SH-SY5Y (cell line): ENCODE data around the gene ST3GAL5.

ENCODE experiments used
- GATA2 ChIP-seq: IDR thresholded peaks from 2 replicates; pipeline ENCODE4 v1.6.1; 2011; ENCODE audit warnings: mild to moderate bottlenecking, low read depth, low read length
- GATA3 ChIP-seq: IDR thresholded peaks from 2 replicates; pipeline ENCODE4 v1.6.1; 2011; ENCODE audit warnings: low read depth, mild to moderate bottlenecking, low read length, moderate library complexity

Gene ST3GAL5

DNA sequence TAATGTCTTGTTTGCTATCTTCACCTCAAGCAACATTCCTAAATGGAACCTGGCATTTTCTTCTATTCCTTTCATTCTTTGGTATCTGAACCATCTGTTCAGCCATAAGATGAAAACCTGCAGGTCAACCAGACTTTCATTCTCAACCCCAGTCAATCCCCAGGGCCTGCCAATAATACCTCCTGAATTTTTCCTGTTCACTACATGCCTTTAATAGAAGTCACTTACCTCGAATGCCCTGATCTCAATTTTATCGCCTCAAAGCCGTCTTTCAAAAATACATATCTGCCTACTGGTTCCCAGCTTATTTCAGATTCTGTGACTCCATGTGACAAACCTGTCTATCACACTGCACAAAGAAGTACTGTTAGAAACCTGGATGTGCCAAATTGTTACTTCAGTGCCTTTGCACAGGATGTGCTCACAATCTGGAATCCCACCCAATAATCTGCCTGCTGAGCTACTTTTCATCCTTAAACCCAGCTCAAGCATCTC, 22.6 kb downstream of the ST3GAL5 start:
- TF ChIP-seq GATA2: no peak
- no peak for TF ChIP-seq GATA3

DNA sequence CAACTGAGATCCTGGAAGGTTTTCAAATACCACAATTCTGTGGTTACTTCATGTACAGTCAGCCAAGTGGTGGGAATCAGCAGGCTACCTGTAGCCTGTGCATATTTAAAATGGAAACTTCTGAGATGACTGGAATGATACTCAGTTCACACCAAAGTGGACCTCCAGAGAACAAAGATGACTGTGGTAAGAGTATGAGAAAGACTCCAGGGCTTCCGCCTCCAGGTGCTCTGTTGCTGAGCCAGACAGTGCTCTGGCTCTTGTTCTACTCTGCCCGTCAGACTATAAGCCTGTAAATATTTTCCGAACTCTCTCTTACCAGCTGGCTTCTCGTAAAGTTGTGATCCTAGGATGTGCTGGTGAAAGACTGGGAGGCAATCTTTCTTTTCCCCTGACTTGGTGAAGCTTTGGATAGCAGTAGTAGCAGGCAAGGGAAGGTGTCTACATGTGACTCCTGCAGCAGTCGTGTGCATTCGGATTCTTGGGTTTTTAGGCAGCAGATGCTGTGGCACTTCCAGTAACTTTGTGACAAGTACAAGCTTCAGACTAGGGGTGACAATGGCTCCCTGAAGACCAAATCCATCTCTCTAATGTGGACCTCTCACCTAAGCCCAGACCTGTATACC, 23.1 kb downstream of the ST3GAL5 start:
- TF ChIP-seq GATA3 (no peak), GATA2 (no peak)

DNA sequence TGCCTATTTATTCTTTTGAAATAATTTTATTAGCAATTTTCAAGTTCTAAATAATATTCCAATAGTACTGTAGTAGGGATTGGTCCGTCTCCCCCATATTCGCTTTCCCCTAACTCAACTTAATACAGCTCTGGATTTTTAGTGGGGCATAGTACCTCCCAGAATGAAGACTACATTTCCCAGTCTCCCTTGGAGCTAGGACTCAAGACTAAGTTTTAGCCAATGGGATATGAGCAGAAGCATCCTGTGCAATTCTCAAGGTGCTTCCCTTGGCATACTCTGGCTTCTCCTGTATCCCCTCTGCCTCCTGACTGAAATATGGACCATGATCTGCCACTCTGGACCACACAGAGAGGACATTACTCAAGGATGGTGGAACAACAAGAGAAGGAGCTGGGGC, 24.1 kb downstream of the ST3GAL5 start:
- TF ChIP-seq GATA2: no peak
- no peak for TF ChIP-seq GATA3

DNA sequence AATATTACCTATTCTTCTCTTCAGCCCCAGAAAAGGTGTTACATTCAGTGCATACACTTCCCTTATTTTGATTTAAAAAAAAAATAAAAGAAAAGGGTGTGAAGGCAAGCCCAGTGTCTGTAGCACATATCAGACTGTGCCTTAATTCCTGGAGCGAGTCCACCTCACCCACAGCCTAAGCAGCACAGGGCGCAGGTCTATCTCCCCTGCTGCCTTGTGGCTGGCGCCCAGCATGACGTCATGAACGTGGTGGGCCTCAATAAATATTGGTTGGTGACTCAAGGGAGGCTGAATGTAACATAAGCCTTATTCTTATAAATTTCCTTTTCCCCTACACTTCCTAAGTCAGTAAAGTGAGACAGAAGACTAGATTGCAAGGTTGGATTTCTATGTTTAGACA, 26.4 kb downstream of the ST3GAL5 start:
- TF ChIP-seq GATA2 (no peak), GATA3 (no peak)

DNA sequence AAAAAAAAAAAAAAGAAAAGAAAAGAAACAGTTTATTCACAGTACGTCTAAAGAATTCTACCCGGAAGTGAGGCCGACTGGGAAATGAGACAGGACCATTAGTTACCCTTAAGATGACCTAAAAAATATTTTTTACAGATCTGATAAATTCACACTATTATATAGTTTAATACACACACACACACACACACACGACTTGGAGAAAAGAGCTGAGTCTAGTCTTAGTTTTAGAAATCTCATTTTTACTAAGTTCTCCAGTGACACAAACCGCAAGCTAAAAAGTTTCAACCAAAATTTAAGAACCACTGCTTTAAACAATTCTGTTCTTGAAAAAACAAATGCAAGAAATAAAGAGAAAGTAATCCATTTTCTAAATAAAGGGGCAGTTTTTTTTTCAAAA, 27.1 kb downstream of the ST3GAL5 start:
- TF ChIP-seq GATA3: no peak
- no peak for TF ChIP-seq GATA2

DNA sequence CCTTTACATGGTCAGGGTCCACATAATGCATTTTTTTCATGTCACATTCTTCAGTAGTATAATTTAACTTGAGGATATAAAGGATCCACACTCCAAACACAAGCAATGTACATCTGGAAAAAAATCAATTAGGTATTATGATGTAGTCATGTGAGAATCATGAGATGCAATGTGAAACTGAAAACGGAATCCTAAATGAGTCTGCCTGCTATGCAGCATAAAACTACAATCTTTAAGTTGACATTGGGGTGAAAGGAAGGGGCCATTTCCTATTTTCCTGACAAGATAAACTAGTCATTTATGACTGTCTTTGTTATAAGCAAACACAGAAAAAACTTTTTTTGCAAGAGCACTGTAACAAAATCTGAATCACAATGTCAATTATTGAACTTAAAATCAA, 27.6 kb downstream of the ST3GAL5 start:
- no peak for TF ChIP-seq GATA3
- no peak for TF ChIP-seq GATA2

DNA sequence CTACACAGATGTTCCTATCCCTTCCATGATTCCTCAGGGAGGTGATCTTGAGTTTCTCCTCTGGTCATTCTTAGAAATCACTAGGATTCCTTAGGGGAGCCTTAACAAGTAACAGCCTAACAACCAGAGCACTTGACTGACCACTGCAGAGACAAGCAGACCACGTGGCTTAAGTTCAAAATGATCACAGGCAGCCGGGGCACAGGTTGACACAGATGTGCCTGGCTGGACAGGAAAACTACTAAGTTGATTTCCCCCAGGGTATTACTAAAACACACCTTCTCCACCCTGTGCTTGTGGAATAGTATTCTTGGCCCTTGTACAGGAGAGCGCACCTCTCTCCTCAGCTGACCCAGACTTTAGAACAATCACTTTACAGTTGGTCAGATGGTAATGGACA, 29.9 kb downstream of the ST3GAL5 start:
- TF ChIP-seq GATA3 (no peak), GATA2 (no peak)

DNA sequence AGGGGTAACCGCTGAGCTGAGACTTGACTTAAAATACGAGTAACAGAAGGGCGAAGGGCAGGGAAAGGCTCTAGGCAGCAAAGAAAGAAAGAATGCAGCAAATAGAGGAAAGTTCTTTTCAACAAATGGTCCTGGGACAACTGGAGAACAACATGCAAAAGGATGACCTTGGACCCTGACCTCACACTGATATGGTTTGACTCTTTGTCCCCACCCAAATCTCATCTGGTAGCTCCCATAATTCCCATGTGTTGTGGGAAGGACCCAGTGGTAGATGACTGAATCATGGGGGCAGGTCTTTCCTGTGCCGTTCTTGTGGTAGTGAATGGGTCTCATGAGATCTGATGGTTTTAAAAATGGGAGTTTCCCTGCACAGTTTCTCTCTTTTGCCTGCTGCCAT, 33.9 kb downstream of the ST3GAL5 start:
- no peak for TF ChIP-seq GATA3
- no peak for TF ChIP-seq GATA2

DNA sequence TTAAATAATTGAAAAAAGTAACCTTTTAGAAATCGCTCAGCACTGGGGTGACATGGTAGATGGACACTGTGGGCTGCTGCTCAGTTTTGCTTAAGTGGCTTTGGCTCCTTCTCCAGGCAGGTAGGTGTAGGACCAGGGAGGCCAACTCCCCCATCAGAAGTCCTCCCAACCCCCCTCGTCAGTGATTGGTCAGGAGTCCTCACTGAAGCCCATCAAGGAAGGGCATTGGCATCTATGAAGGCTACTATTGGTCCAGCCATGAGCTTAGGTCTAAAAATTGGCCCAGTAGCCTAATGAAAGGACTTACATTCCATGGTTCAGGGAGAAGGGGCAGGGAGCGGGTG, 34.7 kb downstream of the ST3GAL5 start:
- no peak for TF ChIP-seq GATA3
- no peak for TF ChIP-seq GATA2

DNA sequence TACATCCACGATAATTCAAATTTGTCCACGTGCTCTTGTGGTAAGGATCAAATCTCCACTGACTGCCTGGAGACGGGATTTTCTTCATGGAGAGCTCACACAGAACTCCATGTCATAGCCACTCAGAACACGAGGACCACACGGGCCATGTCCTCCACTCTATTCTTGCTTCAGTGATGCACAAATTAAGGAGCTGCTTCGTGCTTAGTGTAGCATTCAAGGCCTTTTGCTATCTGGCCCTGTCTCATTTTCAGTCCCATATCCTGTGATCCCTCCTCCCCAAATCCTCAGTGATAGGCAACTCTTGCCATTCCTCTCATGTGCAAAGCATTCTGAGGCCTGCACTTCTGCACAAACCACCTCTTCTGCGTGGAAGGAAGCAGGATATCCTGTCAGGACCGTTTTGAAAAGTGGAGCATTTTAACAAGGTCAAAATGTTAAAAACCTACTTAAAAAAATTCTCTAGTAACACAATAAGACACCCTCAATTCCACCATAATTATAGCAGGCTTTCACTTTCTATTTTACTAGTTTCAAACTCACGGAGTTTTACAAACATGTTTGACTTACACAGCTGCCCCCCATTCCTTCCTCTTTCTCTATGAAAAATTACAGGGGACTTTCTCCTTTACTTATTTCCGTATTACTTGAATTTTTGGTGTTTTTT, 35.2 kb downstream of the ST3GAL5 start:
- no peak for TF ChIP-seq GATA3
- TF ChIP-seq GATA2: no peak

DNA sequence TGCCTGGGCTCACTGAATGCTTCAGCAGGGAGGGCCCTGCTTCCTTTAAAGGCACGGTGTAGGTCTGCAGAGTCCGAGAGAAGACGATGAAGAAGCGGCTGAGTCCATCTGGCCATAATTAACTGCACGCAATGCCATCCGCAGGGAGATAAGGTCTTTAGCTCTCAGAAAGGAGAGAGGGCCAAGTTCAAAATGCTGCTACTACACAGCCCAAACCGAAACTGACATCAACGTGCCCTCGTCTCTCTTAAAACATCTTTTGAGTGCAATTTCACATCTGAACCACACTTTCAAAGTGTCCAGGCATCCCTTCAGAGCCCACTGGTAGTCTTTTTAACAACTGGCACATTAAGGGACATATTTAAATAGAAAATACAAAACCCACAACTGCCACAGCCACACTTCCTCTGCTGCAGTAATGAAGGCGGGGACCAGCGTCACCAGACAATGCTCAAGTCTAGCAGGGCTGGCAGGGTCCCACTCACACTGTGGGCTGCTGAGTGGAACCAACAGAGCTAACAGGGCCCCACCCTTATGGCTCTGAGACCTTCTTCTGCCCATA, 35.8 kb downstream of the ST3GAL5 start:
- TF ChIP-seq GATA3 (peak; percentile 45; the same call in 1 of the 2 replicates), GATA2 (peak; percentile 83)

DNA sequence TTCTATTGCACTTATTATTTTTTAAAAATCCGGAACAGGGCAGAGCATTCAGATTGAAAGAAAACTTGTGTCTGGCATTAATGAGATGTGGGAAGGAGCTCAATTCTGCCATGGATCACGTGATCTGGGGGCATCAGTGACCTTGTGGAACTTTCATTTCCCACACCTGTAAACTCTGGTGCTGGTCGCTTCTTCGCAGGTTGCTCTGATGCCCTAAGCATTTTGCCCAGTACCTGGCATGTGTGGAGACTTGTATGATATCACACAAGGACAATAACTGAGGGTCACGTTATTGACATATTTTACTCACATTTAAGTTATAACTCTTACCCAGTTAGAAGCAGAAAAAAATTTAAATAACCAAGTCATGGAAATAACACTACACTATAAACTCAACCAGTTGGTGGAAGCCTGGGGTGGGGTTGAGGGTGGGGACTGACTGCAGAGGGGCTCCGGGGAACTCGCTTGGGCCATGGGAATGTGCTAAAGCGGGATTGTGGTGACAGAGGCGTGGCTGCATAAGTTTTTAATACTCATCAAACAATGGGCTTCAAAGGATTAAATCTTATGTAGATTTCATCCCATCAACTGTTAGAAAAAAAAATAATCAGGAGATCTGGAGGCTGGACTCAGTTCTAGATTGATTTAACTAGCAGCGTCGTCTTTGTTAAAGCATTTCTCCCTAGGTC, 36.5 kb downstream of the ST3GAL5 start:
- no peak for TF ChIP-seq GATA3
- no peak for TF ChIP-seq GATA2

DNA sequence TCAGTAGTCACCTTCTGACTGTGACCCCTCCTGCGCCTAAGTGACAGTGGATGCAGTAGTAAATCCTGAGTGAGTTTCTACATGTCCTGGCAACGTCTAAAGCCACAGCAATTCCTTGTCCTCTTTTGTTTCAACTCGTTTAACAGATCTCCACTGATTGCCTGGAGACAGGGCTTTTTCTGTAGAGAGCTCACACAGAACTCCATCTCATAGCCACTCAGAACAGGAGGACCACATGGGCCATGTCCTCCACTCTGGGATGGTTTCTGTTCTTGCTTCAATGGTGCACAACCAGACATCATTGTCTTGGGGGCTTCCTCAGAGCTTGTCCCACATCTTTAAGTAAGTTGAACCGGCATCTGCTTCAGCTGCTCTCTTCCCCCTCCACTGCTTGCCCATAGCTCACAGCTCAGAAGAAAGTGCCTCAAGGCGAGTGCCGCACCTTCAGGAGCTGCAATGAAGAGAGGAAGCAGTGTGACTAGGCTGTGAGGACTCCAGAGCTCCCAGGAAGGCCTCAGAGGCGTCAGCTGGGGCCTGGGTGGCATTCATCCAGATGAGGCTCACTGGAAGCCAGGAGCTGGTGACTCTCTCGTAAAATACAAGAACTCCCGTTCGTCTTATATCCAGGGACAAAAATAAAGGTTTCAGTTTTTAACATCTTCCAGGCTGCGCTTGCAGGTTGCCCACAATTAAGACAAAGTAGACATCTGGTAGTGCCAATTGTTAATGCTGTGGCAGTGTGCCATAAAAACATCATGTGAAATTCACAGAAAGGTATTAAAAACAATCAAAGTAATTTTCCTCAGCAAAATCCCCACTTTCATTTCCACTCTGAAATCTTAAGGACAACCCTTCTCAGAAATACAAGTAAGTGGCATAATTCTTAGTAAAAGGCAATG, 37.3 kb downstream of the ST3GAL5 start:
- TF ChIP-seq GATA2 (no peak), GATA3 (no peak)

DNA sequence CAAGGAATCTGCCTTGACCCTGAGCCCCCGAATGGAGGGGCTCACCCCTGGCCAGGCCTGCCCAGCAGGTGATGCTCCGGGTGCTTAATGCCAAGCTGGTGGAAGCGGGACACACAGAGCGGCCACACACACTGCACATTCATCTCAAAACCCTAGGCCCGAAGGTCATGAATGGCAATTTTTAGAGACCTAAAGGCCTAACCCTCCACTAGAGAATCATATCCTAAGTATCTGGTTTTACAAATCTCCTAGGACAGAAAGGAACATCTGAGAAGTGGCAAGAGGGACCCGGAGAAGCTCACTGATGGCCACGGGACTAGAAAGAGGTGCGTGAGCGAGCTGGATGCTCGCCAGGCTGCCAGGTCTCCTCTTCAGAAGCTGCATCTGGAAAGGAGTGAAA, 38.3 kb downstream of the ST3GAL5 start:
- TF ChIP-seq GATA2 (no peak), GATA3 (no peak)

DNA sequence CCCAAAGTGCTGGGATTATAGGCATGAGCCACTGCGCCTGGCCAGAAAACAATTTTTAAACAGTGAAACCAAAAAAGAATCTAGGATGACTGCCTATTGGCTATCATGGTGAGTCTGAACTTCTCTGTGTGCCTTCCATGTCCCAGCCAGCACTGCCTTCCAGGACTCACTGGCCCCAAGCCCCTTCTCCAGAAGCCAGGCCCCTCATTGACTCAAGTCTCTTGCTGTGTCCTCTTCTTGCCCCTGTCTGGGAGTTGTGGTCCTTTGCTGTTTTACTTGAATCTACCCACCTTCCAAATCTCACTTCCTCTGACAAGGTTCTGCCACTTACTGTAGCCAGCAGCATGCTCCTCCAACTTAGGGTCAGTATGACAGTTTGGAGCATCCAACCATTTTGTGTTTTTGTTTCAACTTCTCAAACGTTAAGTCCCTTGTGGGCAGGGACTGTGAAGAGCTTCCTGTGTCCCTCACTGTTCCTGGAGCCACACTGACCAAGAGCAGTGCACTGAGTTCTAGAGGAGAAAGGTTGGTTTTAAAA, 41.7 kb downstream of the ST3GAL5 start:
- TF ChIP-seq GATA3 (no peak), GATA2 (no peak)

DNA sequence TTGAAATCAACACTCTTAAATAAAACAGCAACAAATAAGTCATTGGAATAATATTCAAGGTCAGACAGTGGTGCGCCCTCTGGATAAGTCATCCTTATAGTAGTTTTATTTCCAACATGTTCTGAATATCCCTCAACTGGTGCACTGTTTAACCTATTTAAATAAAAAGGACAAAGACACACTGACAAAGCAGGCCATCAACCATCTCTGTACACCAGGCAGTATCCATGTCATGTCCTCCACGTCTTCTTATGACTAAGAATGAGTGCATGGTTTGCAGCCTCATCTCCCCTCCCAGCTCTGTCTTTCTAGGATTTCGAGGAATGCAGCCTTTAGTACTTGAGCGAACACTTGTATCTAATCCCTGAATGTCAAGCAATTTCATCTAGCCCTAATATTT, 42.4 kb downstream of the ST3GAL5 start:
- TF ChIP-seq GATA2: no peak
- no peak for TF ChIP-seq GATA3
